Testis (tissue), 2 donors: Measurements from ENCODE around the gene PYROXD2.

Source experiments
- CTCF ChIP-seq, 3 experiments: fragments of 450-650 bp in 2 of 3; fragments of 200-600 bp in 1 of 3; sonication (generic) in 1 of 3; IDR thresholded peaks; one replicate each; pipeline ENCODE4 v1.5.1; 2016 to 2019; ENCODE audit warnings: antibody characterized with exemption in 3 of 3, mild to moderate bottlenecking in 2 of 3, moderate library complexity in 1 of 3
- POLR2A ChIP-seq: fragments of 450-650 bp; IDR thresholded peaks from one replicate; pipeline ENCODE4 v1.6.1; 2017; ENCODE audit warnings: antibody characterized with exemption, mild to moderate bottlenecking, moderate library complexity

GRCh38 chr10:98415731-98416119 is 743 bp upstream of the PYROXD2 start:
- TF ChIP-seq POLR2A (no peak), CTCF (IDR thresholded peaks at IDR 0.05) (no peak)
